IPS-NIHi11 (cell line): ENCODE measurements around the gene HOXA5.

Source experiments
- DNase-seq: peaks from one replicate; pipeline ENCODE4 v3.0.0; 2012; ENCODE audit warnings: mixed read lengths, low spot score

Gene HOXA5

GRCh38 chr7:27106181-27106900 is 37.1 kb downstream of the HOXA5 start:
- peak; percentile 62 for DNase-seq

GRCh38 chr7:27105301-27106031 is 38.0 kb downstream of the HOXA5 start:
- no peak for DNase-seq

DNA sequence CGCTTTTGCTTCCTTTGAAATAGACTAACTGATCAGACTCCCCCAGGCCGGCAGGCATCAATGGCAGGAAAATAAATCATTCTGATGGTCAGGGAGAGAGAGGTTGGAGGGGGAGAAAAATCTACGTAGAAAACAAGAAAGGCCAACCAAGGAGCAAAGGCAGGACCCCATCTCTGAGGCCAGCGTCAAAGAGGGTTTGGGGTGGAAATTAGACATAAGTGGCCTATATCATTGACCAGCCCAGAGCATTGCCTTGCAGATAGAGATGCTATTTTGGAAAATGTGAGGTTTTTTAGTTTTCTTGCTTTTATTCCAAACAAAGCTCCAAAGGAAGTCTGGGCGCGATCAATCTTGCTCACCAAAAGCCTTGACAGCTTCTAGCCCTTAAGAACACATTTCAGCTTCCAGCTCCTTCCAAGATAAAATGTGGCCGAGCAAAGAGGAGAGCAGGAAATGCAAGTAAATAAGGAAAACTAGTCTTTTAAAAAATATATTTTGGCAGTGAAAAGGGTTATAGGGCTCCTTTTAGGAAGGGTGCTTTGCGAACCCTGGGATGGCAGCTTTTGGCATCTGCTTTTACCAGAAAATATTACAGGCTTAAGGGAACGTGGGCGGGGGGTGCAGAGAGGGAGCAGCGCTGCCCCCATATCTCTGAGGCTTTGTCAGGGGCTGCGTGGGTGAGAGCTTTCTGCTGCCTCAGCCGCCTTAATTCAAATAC is 39.0 kb downstream of the HOXA5 start:
- no peak for DNase-seq

DNA sequence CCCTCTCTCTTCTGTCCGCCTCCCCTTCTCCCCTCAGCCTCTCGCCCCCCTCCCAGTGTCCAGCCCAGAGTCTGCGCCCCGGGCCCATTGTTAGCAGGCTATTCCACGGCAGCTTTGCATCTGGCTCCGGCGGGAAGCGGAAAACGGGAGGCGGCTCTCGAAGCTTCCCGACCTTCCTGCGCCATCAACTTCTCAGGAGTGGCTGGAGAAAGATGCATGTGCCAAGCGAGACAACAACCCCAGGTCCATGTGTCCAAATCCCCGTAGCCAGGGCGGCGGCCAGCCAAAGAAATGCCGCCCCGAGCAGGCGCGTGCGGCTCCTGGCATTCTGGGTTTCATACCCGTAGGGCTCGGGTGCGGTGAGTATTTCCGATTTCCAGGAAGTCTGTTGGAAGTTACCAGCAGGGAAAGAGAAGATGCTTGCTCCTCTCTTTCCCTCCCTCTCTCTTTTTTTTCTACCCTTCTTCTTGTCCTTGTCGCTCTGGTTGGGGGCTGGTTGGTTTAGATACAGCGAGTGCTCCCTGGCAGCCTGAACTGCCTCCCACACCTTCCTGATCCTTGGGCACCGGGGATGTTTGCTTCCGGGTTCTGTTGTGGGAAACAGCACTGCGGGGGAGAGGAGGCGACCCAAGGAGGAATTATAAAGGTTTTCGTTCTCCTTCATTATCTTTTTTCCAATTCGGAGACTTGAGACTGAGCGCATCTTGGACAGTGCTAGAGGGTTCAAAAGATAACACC is 39.8 kb downstream of the HOXA5 start:
- DNase-seq: no peak

DNA sequence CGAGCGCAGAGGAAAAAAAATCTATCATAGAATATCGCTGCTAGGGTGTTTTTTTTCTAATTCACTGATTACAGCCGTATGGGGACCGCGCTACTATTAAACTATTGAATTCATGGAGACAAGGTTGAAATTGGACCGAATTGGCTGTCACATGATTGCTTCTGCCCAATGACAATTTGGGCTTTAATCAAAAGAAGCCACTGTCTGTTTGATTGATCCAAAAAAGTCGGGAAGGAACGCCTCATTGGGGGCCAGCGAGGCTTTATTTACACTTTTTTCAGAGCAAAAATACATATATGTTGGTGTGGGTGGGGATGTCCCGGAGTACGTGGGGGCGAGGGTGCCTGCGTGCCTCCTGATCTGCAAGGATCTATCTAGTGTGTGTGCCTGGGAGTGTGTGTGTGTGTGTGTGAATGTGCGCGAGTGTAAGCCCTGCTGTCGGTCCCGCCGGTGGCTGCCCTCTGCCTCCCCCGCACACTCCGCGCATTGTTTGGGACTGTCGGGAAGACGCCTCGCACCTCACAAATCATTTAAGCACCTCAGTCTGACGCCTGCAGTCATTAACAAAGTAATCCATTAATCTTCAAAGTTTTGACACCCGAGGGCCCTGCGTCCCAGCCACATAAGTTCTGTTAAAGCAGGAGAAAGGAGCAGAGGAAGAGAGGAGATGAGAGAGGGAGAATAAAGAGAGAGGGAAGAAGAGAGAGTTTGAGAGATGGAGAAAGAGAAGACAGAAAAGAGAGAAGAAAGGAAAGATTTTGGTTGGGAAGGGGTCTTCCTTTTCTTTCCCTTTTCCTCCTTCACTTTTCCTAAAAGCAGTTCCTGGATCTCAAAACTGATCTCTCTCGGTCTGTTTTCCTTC is 40.7 kb downstream of the HOXA5 start, which contains the start of gene HOXA2:
Gene HOXA2 (minus strand): TSS at position 103 of the 862 bp plus-strand sequence. CDS start 183 bp downstream, outside the sequence.
- DNase-seq: no peak

DNA sequence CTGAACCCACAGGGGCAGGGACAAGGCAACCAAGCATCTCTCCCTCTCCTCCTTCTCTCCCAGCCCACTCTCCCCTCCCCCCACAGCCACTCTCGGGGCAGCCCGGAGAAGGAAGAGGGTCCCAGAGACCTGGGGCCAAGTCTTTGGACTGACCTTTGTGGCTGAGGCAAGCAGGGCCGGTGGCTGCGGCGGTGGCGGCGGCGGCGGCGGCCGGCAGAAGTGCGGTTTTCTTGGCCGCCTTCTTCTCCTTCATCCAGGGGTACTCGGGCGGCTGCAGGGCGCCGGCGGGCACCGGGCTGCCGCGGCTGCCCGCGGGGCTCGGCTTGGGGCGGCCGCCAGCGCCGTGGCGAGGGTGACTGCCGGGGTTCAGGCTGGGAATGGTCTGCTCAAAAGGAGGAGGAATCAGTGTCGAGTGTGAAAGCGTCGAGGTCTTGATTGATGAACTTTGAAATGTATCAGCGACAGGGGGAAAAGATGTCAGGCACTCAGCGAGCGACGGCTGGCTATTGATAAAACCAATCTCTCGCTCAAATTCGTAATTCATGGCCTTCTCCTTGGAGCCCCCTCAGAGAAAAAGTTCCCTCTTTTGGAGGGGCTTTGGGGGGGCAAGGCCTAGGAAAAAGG is 41.4 kb downstream of the HOXA5 start:
- DNase-seq: no peak

GRCh38 chr7:27101171-27101956 is 42.1 kb downstream of the HOXA5 start:
- no peak for DNase-seq

DNA sequence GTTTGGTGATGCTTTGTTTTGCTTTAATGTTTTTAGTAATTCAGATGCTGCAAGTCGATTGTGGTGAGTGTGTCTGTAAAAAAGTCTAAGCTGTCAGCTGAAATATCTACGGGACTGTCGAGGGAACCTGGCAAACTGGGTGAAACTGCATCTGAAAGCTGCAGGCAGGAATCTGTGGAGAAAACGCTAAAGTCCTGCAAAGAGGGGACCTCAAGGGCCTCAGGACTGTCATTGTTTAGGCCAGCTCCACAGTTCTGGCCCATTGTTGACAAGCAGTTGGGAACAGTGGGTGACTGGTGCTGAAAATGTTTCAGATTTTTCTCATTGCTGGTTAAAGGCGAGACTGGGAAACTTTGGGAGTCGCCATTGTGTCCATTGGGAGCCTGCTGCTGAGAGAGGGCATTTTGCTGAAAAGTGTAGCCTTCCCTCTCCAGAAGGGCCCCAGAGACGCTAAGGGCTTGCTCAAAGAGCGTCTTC is 42.7 kb downstream of the HOXA5 start:
- DNase-seq: no peak

- DNase-seq: no peak
These were observed 43.8 kb downstream of the HOXA5 start for GRCh38 chr7:27099453-27100370.

DNA sequence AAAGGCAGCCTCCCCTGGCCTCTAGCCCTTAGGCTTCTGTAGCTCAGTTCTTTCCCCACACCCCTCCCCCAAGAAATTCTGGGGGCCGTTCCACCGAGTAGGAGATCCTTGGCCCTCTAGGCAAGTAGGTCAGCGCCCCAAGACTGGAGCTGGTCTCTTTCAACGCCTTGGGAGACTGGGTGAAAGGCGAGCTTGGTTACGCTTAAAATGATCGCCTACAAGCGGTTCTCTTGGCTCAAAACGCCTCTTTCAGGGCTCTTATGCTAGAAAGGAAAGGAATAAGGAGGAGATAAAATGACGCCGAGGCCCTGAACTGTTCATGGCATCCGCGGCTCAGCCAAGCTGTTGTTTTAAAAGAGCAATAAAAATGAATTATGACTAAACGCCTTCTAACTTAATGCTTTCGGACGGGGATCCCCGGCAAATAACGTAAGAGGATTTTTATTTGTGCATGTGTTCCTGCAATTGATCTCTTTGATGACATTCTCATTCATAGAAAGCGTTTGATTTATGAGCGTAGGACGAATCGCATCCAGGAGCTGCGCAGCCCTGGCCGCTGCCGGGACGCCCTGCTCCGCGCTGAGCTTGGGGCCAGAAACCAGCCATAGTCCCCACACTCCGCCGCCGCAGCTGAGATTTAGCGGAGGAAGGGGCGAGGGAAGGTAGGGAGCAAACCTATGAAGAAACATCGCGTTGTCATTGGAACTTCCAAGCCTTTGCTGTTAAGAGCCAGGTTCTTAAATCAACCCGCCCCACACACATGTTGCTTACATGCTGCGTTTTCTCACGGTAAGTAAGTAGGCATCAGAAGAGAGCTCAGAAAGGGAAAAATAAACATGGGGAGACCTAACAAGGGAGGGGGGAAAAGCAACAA is 44.7 kb downstream of the HOXA5 start:
- no peak for DNase-seq

DNA sequence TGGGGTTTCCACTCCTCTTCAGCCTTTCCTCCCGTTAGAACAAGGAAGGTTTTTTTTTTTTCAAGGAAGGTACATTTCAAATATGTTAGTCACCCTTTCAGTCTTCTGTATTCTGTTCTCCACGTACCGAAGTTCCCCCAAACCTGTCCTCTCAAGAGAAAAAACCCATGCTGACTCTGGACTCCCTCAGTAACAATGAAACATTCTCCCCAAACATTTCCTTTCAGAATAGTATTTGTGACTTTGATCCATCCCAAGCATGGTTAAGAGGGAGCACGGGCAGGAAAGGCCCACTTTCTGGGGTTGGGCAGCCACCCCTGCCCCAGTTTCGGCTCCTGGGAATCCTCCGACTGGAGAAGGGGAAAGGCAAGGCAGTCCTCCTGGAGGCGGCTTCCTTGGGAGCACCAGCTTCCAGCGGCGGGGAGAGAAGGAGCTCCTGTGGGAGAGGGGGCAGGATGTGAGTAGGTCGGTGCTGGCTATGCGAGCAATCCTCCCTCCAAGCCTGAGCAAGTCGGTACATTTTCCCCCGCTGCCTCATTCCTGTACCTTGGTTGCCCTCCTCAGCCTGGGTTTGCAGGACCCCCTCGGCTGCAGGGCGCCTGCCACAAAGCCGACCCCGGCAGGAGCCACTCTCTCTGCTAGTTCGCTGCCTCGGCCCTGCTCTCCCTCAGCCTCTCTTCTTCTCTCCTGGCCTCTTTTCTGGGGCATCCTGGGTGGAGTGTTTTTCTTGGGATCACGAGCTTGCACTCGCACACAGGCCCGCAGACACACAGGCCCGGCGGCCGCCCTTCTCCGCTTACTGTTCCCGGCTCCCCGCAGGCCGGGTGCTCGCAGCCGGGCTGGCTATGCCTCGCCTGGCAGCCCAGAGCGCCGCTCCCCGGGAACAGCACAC is 45.5 kb downstream of the HOXA5 start:
- DNase-seq: no peak

DNA sequence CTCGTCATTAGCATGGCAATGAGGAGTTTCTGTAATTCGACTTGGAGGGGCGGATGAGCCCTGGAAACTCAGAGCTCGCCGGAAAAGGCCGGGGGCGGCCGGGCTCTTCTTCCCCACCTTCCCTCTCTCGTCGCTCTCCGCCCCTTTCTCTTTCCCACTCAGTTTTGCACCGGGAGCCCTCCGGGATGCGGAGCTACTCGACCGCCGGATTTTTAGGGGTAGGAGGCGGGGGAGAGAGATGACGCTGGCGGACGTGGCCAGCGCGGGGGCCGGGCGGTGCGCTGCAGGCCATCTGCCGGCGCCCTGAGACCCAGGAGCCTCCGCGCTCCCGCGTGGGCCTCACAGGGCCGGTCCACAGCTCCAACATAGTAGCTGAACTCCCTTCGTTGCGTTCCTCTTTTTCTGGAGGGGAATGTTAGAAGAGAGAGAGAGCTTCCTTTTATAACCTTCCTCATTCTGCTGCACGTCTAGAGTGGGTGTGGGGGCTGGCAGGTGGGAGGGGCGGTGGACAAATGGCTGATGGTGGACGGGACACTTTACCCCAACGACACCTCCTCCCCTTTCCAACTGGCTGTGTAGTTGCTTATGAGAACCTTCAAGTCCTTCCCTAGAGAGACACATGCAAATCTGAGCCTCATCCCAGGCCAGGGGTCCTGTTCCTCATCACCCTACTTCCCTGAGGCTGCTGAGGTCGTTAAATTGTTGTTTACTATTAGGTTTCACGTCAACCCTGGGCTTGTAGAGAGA is 46.5 kb downstream of the HOXA5 start:
- DNase-seq: no peak

DNA sequence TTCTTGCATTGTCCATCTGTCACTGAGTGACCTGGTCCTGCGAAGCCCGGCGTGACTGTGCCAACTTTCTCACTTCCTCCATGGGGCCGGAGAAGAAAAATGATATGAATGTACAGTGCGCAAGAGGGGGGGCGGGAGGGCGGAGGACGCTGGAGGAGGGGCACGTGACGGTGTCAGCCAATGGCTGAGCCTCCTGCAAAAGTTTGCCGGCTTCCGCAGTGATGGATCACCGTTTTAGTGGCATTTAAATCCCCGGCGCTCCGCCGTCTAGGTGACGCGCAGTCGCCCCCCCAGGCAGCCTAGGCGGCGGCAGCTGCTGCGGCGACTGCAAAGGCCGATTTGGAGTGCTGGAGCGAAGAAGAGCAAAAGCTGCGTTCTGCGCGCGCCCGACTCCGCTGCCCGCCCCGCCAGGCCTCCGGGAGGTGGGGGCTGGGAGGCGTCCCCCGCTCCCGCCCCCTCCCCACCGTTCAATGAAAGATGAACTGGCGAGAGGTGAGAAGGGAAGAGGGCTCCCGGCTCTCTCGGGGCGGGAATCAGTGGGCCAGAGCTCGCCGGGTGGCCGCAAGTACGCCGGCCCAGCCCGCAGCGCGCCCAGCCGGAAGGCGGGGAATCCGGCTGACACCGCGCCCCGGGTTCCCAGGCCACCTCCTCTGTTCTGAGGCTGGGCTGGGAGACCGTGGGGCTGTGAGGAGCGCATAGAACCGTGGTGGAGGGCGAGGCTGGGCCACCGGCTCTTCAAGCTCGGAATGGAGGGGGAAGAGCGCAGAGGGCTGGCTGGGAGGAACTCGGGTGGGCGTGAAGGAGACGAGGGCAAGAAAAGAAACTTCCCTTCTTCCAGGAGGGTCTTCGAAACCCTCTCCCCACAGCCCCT is 47.3 kb downstream of the HOXA5 start, which contains the start of gene HOXA1:
Gene HOXA1 (minus strand): TSS at position 104 of the 871 bp plus-strand sequence. CDS start 88 bp downstream, at position 16.
- DNase-seq: peak; percentile 87

- no peak for DNase-seq
These were observed 48.2 kb downstream of the HOXA5 start for GRCh38 chr7:27095050-27095896.
